ENCODE results near the gene HFE. TPM values are rescaled to one million over a fixed set of nuclear protein-coding genes. Genes with fewer than 3 reads are reported as not detected.
A peak's percentile ranks its signal among the peaks of the same experiment; 100 is the strongest.
"Not testable (repeated sequence)": the region's sequence is repeated elsewhere in the genome, so short reads cannot be mapped to it uniquely, and the experiment has no call there.

The HFE gene
- total and polyA plus RNA-seq, 2 of the 13 experiments (the other 11 are each of a cell fraction or from before 2014, with no cell fraction given), result 3.7 to 6.3 TPM

DNA sequence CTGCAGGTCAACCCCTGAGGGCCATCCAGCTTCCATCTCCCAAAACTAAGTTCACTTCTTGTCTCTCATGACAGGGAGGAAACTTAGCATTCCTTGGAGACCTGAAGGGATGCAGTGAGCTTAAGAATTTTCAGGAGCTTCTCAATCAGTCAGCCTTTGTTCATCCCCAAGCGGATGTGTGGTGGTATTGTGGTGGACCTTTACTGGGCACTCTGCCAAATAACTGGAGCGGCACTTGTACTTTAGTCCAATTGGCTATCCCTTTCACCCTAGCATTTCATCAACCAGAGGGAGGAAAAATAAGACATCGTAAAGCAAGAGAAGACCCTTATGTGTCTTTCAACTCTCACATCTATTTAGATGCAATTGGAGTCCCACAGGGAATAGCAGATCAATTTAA is 9.2 kb upstream of the HFE start:
- POLR2A ChIA-PET, result interaction anchor here (1.0 to 1.5 kb wide), 2 partner anchors 9 to 25 kb away, joined by 3 to 4 read pairs; partner anchors contain the start of gene HFE
- H3K36me3 ChIP-seq (replicated peaks in 1 of 2; ENCODE audit: control insufficient read depth in 1 of 2, insufficient read depth in 2 of 2, low read length in 2 of 2); BruUV-seq (replicated peaks); H4K20me1 ChIP-seq (ENCODE audit: insufficient read depth, low read length); H3K27me3 ChIP-seq (ENCODE audit: control insufficient read depth in 1 of 2, insufficient read depth in 2 of 2, low read length in 2 of 2); H3K27ac ChIP-seq (ENCODE audit: extremely low read length, insufficient read depth, low read length); H3K9ac ChIP-seq (ENCODE audit: insufficient read depth, low read depth, low read length); H3K4me3 ChIP-seq (replicated peaks in 1 of 3; ENCODE audit: insufficient read depth in 1 of 3, low read depth in 2 of 3, low read length in 3 of 3); H3K79me2 ChIP-seq (ENCODE audit: insufficient read depth, low read length); in situ Hi-C loops (cut with HindIII; ENCODE audit: extremely low pct_ligation_motif_present, low pct_unique_long_range_greater_than_20kb); H2AFZ ChIP-seq (ENCODE audit: low read length); ATAC-seq; CTCF ChIA-PET (ENCODE audit: low intra/inter-chr PET ratio, low total read pairs); TF ChIP-seq NR2F6 (IDR thresholded peaks at IDR 0.05); SOX13 (IDR thresholded peaks at IDR 0.05); LCORL (CRISPR knock-in tag; IDR thresholded peaks at IDR 0.05): not testable (repeated sequence)
- peaks cover 54% of the 10 kb centered on the region for H3K4me1 ChIP-seq (ENCODE audit: insufficient read depth, low read length)
- DNase-seq (ENCODE audit: low spot score), result peak; percentile 81
- intact Hi-C loops (cut with micrococcal nuclease; ENCODE audit: unreplicated experiment), result loop anchor here (1.0 kb wide), 1 partner anchor 10 kb away; no protein-coding TSS in a partner anchor
- peak overlapping the region; percentile 36 for H3K4me2 ChIP-seq (ENCODE audit: low read depth, low read length)
- H3K9me3 ChIP-seq (ENCODE audit: low read length), result peaks cover 12% of the 10 kb centered on the region; the same call in 1 of the 2 replicates
- peak; percentile 36 for FAIRE-seq
- WGBS (ENCODE audit: low lambda C conversion rate), result 3% methylated on average over 3 of the region's 3 CpGs
- TF ChIP-seq NR2F6 (CRISPR knock-in tag; IDR thresholded peaks at IDR 0.05) (peak; percentile 23; the same call in 1 of the 2 replicates), CEBPG (CRISPR knock-in tag; IDR thresholded peaks at IDR 0.05) (peak; percentile 16; the same call in 1 of the 2 replicates), ZNF792 (CRISPR knock-in tag; IDR thresholded peaks at IDR 0.05) (0 out of 2 replicates have a peak, but pooled peaks have one; percentile 25), NFIC (IDR thresholded peaks at IDR 0.05; ENCODE audit: low read length) (0 out of 2 replicates have a peak, but pooled peaks have one; percentile 39), CHD4 (IDR thresholded peaks at IDR 0.05; ENCODE audit: borderline replicate concordance, low read length) (0 out of 2 replicates have a peak, but pooled peaks have one; percentile 36), ELF3 (CRISPR knock-in tag; IDR thresholded peaks at IDR 0.05) (0 out of 2 replicates have a peak, but pooled peaks have one; percentile 24), ZMYM4 (CRISPR knock-in tag; IDR thresholded peaks at IDR 0.05) (0 out of 2 replicates have a peak, but pooled peaks have one; percentile 24), SOX13 (CRISPR knock-in tag; conservative IDR thresholded peaks at IDR 0.05 in 1 of 2, IDR thresholded peaks at IDR 0.05 in 1 of 2) (peak in 1 of 2 experiments; percentile 58; a peak in 2 of 4 replicates), LCORL (IDR thresholded peaks at IDR 0.05) (peak; percentile 55; the same call in 1 of the 2 replicates), ZNF644 (CRISPR knock-in tag; IDR thresholded peaks at IDR 0.05; ENCODE audit: low read depth) (peak; percentile 77)
- TF ChIP-seq, protein P1, sequence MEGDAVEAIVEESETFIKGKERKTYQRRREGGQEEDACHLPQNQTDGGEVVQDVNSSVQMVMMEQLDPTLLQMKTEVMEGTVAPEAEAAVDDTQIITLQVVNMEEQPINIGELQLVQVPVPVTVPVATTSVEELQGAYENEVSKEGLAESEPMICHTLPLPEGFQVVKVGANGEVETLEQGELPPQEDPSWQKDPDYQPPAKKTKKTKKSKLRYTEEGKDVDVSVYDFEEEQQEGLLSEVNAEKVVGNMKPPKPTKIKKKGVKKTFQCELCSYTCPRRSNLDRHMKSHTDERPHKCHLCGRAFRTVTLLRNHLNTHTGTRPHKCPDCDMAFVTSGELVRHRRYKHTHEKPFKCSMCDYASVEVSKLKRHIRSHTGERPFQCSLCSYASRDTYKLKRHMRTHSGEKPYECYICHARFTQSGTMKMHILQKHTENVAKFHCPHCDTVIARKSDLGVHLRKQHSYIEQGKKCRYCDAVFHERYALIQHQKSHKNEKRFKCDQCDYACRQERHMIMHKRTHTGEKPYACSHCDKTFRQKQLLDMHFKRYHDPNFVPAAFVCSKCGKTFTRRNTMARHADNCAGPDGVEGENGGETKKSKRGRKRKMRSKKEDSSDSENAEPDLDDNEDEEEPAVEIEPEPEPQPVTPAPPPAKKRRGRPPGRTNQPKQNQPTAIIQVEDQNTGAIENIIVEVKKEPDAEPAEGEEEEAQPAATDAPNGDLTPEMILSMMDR (CRISPR knock-in tag; IDR thresholded peaks at IDR 0.05), result peak; percentile 15; the same call in 1 of the 2 replicates
- TF ChIP-seq, protein P2, sequence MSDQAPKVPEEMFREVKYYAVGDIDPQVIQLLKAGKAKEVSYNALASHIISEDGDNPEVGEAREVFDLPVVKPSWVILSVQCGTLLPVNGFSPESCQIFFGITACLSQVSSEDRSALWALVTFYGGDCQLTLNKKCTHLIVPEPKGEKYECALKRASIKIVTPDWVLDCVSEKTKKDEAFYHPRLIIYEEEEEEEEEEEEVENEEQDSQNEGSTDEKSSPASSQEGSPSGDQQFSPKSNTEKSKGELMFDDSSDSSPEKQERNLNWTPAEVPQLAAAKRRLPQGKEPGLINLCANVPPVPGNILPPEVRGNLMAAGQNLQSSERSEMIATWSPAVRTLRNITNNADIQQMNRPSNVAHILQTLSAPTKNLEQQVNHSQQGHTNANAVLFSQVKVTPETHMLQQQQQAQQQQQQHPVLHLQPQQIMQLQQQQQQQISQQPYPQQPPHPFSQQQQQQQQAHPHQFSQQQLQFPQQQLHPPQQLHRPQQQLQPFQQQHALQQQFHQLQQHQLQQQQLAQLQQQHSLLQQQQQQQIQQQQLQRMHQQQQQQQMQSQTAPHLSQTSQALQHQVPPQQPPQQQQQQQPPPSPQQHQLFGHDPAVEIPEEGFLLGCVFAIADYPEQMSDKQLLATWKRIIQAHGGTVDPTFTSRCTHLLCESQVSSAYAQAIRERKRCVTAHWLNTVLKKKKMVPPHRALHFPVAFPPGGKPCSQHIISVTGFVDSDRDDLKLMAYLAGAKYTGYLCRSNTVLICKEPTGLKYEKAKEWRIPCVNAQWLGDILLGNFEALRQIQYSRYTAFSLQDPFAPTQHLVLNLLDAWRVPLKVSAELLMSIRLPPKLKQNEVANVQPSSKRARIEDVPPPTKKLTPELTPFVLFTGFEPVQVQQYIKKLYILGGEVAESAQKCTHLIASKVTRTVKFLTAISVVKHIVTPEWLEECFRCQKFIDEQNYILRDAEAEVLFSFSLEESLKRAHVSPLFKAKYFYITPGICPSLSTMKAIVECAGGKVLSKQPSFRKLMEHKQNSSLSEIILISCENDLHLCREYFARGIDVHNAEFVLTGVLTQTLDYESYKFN (CRISPR knock-in tag; conservative IDR thresholded peaks at IDR 0.05), result peak; percentile 43; the same call in 1 of the 2 replicates
- TF ChIP-seq, protein P3, sequence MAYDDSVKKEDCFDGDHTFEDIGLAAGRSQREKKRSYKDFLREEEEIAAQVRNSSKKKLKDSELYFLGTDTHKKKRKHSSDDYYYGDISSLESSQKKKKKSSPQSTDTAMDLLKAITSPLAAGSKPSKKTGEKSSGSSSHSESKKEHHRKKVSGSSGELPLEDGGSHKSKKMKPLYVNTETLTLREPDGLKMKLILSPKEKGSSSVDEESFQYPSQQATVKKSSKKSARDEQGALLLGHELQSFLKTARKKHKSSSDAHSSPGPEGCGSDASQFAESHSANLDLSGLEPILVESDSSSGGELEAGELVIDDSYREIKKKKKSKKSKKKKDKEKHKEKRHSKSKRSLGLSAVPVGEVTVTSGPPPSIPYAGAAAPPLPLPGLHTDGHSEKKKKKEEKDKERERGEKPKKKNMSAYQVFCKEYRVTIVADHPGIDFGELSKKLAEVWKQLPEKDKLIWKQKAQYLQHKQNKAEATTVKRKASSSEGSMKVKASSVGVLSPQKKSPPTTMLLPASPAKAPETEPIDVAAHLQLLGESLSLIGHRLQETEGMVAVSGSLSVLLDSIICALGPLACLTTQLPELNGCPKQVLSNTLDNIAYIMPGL (CRISPR knock-in tag; IDR thresholded peaks at IDR 0.05; ENCODE audit: borderline replicate concordance in 1 of 2, low read depth in 1 of 2), result 0 out of 4 replicates have a peak, but pooled peaks of 1 of the 2 experiments have one; percentile 16
- TF ChIP-seq, protein P4, sequence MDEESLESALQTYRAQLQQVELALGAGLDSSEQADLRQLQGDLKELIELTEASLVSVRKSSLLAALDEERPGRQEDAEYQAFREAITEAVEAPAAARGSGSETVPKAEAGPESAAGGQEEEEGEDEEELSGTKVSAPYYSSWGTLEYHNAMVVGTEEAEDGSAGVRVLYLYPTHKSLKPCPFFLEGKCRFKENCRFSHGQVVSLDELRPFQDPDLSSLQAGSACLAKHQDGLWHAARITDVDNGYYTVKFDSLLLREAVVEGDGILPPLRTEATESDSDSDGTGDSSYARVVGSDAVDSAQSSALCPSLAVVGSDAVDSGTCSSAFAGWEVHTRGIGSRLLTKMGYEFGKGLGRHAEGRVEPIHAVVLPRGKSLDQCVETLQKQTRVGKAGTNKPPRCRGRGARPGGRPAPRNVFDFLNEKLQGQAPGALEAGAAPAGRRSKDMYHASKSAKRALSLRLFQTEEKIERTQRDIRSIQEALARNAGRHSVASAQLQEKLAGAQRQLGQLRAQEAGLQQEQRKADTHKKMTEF (CRISPR knock-in tag; IDR thresholded peaks at IDR 0.05), result 0 out of 2 replicates have a peak, but pooled peaks have one; percentile 22
